CD14-positive monocyte (primary cell): ENCODE data around the gene MAML3. TPM values are rescaled to one million over a fixed set of nuclear protein-coding genes. Genes with fewer than 3 reads are reported as not detected.

Source experiments
- DNase-seq, 3 donors: peaks; one replicate each; pipeline ENCODE4 v3.0.0-alpha.2; 2011 to 2022
- H2AFZ ChIP-seq: 2 replicates; pipeline ENCODE4 v1.6.0; 2012; ENCODE audit warnings: mild to moderate bottlenecking, low read depth, low read length, inconsistent platforms; ENCODE audit not compliant: insufficient read depth, poor library complexity, severe bottlenecking
- H3K27ac ChIP-seq, 2 donors: 1 replicate in 1 of 2; 2 replicates in 1 of 2; pipeline ENCODE4 v1.5.1; 2012 to 2013; ENCODE audit warnings: low read length in 2 of 2, control low read depth in 1 of 2, inconsistent platforms in 1 of 2, low read depth in 1 of 2, mild to moderate bottlenecking in 1 of 2
- H3K27me3 ChIP-seq, 2 donors: one replicate each; pipeline versions ENCODE4 v1.6.0 to v1.6.1; 2011 to 2013; ENCODE audit warnings: low read length in 2 of 2; ENCODE audit not compliant: control insufficient read depth in 2 of 2, insufficient read depth in 2 of 2
- H3K36me3 ChIP-seq, 2 donors: replicated peaks in 1 of 2; 1 replicate in 1 of 2; 2 replicates in 1 of 2; pipeline versions ENCODE4 v1.5.1 to v1.6.1; 2012 to 2013; ENCODE audit warnings: low read length in 2 of 2, control low read depth in 1 of 2, inconsistent platforms in 1 of 2, mild to moderate bottlenecking in 1 of 2; ENCODE audit not compliant: insufficient read depth in 2 of 2, control insufficient read depth in 1 of 2
- H3K4me1 ChIP-seq, 2 donors: 1 replicate in 1 of 2; 2 replicates in 1 of 2; pipeline versions ENCODE4 v1.5.1 to v1.6.1; 2012 to 2013; ENCODE audit warnings: low read length in 2 of 2, control low read depth in 1 of 2, inconsistent platforms in 1 of 2, mild to moderate bottlenecking in 1 of 2, moderate library complexity in 1 of 2; ENCODE audit not compliant: insufficient read depth in 2 of 2, control insufficient read depth in 1 of 2
- H3K4me2 ChIP-seq: replicated peaks from 2 replicates; pipeline ENCODE3; 2012; ENCODE audit warnings: low read length, moderate library complexity, mild to moderate bottlenecking; ENCODE audit not compliant: poor library complexity, severe bottlenecking; ENCODE audit errors: extremely low read depth
- H3K4me3 ChIP-seq, 3 experiments: fragments of 200-600 bp in 1 of 3; sonication (generic) in 1 of 3; replicated peaks in 1 of 3; 1 replicate in 2 of 3; 2 replicates in 1 of 3; pipeline ENCODE4 v1.5.1; 2011 to 2013; ENCODE audit warnings: low read length in 3 of 3, mild to moderate bottlenecking in 3 of 3, control low read depth in 2 of 3, low read depth in 2 of 3, inconsistent platforms in 1 of 3, moderate library complexity in 1 of 3
- H3K79me2 ChIP-seq: 2 replicates; pipeline ENCODE4 v1.6.0; 2012; ENCODE audit warnings: mild to moderate bottlenecking, control low read depth, inconsistent platforms, low read length, moderate library complexity; ENCODE audit not compliant: insufficient read depth
- H3K9ac ChIP-seq: 2 replicates; pipeline ENCODE4 v1.6.0; 2017; ENCODE audit warnings: low read length, mild to moderate bottlenecking; ENCODE audit not compliant: insufficient read depth, poor library complexity, severe bottlenecking
- H3K9me3 ChIP-seq, 2 donors: replicated peaks in 1 of 2; 1 replicate in 1 of 2; 2 replicates in 1 of 2; pipeline versions ENCODE4 v1.5.1 to v1.6.1; 2012 to 2013; ENCODE audit warnings: low read length in 2 of 2, control low read depth in 1 of 2; ENCODE audit not compliant: control insufficient read depth in 1 of 2, insufficient read depth in 1 of 2
- H4K20me1 ChIP-seq: 2 replicates; pipeline ENCODE4 v1.6.0; 2012; ENCODE audit warnings: mild to moderate bottlenecking, low read length, control low read depth, moderate library complexity; ENCODE audit not compliant: insufficient read depth
- H3K27ac Mint-ChIP-seq, 7 donors: one replicate each; pipeline ENCODE4 v1.8.0; 2020; ENCODE audit warnings: mild to moderate bottlenecking in 7 of 7, mixed read lengths in 7 of 7, moderate library complexity in 6 of 7, inconsistent platforms in 2 of 7
- H3K27me3 Mint-ChIP-seq, 3 donors: one replicate each; pipeline ENCODE4 v1.8.0; 2021 to 2022; ENCODE audit warnings: low read depth in 3 of 3, mild to moderate bottlenecking in 3 of 3, mixed read lengths in 3 of 3, moderate library complexity in 3 of 3, inconsistent platforms in 1 of 3
- H3K36me3 Mint-ChIP-seq, 2 donors: one replicate each; pipeline ENCODE4 v1.8.0; 2020; ENCODE audit warnings: mixed read lengths in 2 of 2, inconsistent platforms in 1 of 2, mild to moderate bottlenecking in 1 of 2
- H3K4me1 Mint-ChIP-seq: one replicate; pipeline ENCODE4 v1.8.0; 2020; ENCODE audit warnings: mild to moderate bottlenecking, mixed read lengths
- H3K4me3 Mint-ChIP-seq, 2 donors: one replicate each; pipeline ENCODE4 v1.8.0; 2020; ENCODE audit warnings: mild to moderate bottlenecking in 2 of 2, mixed read lengths in 2 of 2, moderate library complexity in 1 of 2
- H3K9me3 Mint-ChIP-seq, 7 donors: one replicate each; pipeline ENCODE4 v1.8.0; 2020 to 2022; ENCODE audit warnings: mixed read lengths in 7 of 7, mild to moderate bottlenecking in 6 of 7, moderate library complexity in 6 of 7, inconsistent platforms in 2 of 7
- CTCF ChIP-seq: fragments of 200-600 bp; IDR thresholded peaks from one replicate; pipeline ENCODE4 v1.8.0; 2022; ENCODE audit warnings: antibody characterized with exemption, mild to moderate bottlenecking
- WGBS: methylation state at CpG from one replicate; pipeline ENCODE4 v1.1.5; 2013; ENCODE audit warnings: missing lambda C conversion rate; ENCODE audit not compliant: insufficient coverage; 5-methylcytosine and 5-hydroxymethylcytosine counted together
- intact Hi-C, 2 donors: fragments of 100-400 bp; cut with micrococcal nuclease; formaldehyde crosslinking; loops; one replicate each; pipeline versions ENCODE4 v1.15.0 to v1.15.1; 2023
- polyA plus RNA-seq, 3 donors: library from polyadenylated mRNA; depleted of rRNA in 1 of 3; unstranded in 2 of 3; stranded (reverse) in 1 of 3; fragments of 300-500 nt in 2 of 3; fragments of >200 nt in 1 of 3; fragmentation: Illumina TruSeq in 2 of 3; gene quantifications; 1 replicate in 2 of 3; 2 replicates in 1 of 3; pipeline ENCODE4 v1.2.3, GENCODE V29; 2012 to 2021

MAML3 gene
- polyA plus RNA-seq, 3 donors, result 1.5 to 6.5 (median 2.3) TPM

- peaks cover 14 to 15% of the 10 kb centered on the region in 2 donors for H3K4me1 ChIP-seq
- intact Hi-C loops, result no loop called here
- no peak overlapping the region for H3K4me3 ChIP-seq
- H4K20me1 ChIP-seq, result no peaks in the 10 kb centered on the region
- peak overlapping the region in 1 of 7 donors; percentile 35 for H3K27ac Mint-ChIP-seq
- H2AFZ ChIP-seq, result no peak overlapping the region
- no peaks in the 10 kb centered on the region for H3K27me3 ChIP-seq
- H3K27ac ChIP-seq, result no peak overlapping the region
- H3K27me3 Mint-ChIP-seq, result no peaks in the 10 kb centered on the region
- DNase-seq, result no peak
- H3K4me3 Mint-ChIP-seq, result no peak overlapping the region
- no peak overlapping the region for H3K9ac ChIP-seq
- peaks cover 4 to 5% of the 10 kb centered on the region in 2 donors for H3K36me3 Mint-ChIP-seq
- peaks cover 0 to 6% (median 5%) of the 10 kb centered on the region in 7 donors for H3K9me3 Mint-ChIP-seq
- H3K9me3 ChIP-seq, result no peaks in the 10 kb centered on the region
- peaks cover 12% of the 10 kb centered on the region for H3K79me2 ChIP-seq
- peaks cover 36% of the 10 kb centered on the region for H3K4me1 Mint-ChIP-seq
- no peaks in the 10 kb centered on the region for H3K36me3 ChIP-seq
- WGBS, result 95% methylated on average over 2 of the region's 7 CpGs
- no peak overlapping the region for H3K4me2 ChIP-seq
- TF ChIP-seq CTCF, result no peak
Measured at GRCh38 chr4:139954512-139954911, 199.5 kb downstream of the MAML3 start.

GRCh38 chr4:139951021-139951420, 203.0 kb downstream of the MAML3 start:
- intact Hi-C loops, result no loop called here
- H3K4me3 ChIP-seq, result no peak overlapping the region
- H3K4me2 ChIP-seq, result no peak overlapping the region
- H3K27ac ChIP-seq, result peak overlapping the region; percentile 16 to 52
- Mint-ChIP-seq H3K36me3 (peaks cover 4 to 5% of the 10 kb centered on the region in 2 donors), H3K9me3 (peaks cover 0 to 6% (median 5%) of the 10 kb centered on the region in 7 donors), H3K4me1 (peaks cover 57% of the 10 kb centered on the region), H3K27ac (peak overlapping the region; percentile 35 to 88 (median 74)), H3K27me3 (peaks cover 0 to 2% (median 2%) of the 10 kb centered on the region in 3 donors), H3K4me3 (no peak overlapping the region)
- H3K4me1 ChIP-seq, result peaks cover 43 to 47% of the 10 kb centered on the region in 2 donors
- H3K9ac ChIP-seq, result no peak overlapping the region
- no peak for TF ChIP-seq CTCF
- H3K79me2 ChIP-seq, result peaks cover 37% of the 10 kb centered on the region
- 23% methylated on average over 2 of the region's 2 CpGs for WGBS
- H4K20me1 ChIP-seq, result no peaks in the 10 kb centered on the region
- peak overlapping the region; percentile 14 for H2AFZ ChIP-seq
- DNase-seq, result peak; percentile 26 to 38 (median 33)
- no peaks in the 10 kb centered on the region for H3K9me3 ChIP-seq
- H3K27me3 ChIP-seq, result no peaks in the 10 kb centered on the region
- no peaks in the 10 kb centered on the region for H3K36me3 ChIP-seq
